HEK293T (cell line): ENCODE results near the gene HYCC1.

Experiments used
- FOXM1 ChIP-seq: fragments of 450-650 bp; IDR thresholded peaks from 2 replicates; pipeline ENCODE4 v1.6.1; 2017; ENCODE audit warnings: mild to moderate bottlenecking, borderline replicate concordance
- L3MBTL2 ChIP-seq: fragments of 450-650 bp; conservative IDR thresholded peaks from 2 replicates; pipeline ENCODE4 v1.6.1; 2016; ENCODE audit warnings: mild to moderate bottlenecking
- SUZ12 ChIP-seq: fragments of 450-650 bp; IDR thresholded peaks from 2 replicates; pipeline ENCODE4 v1.6.1; 2016; ENCODE audit warnings: mild to moderate bottlenecking
- ZNF384 ChIP-seq: fragments of 450-650 bp; IDR thresholded peaks from 2 replicates; pipeline ENCODE4 v1.6.1; 2016

GRCh38 chr7:22985436-22985835, 28.5 kb downstream of the HYCC1 start:
- TF ChIP-seq L3MBTL2 (no peak), FOXM1 (no peak), ZNF384 (no peak), SUZ12 (no peak)
